ENCODE results near the gene MRPS22. TPM values are rescaled to one million over a fixed set of nuclear protein-coding genes. Genes with fewer than 3 reads are reported as not detected.
"Not testable (repeated sequence)": the region's sequence is repeated elsewhere in the genome, so short reads cannot be mapped to it uniquely, and the experiment has no call there.

The MRPS22 gene
- total RNA-seq, 1 donor from 2014 or later = 38.1 TPM

DNA sequence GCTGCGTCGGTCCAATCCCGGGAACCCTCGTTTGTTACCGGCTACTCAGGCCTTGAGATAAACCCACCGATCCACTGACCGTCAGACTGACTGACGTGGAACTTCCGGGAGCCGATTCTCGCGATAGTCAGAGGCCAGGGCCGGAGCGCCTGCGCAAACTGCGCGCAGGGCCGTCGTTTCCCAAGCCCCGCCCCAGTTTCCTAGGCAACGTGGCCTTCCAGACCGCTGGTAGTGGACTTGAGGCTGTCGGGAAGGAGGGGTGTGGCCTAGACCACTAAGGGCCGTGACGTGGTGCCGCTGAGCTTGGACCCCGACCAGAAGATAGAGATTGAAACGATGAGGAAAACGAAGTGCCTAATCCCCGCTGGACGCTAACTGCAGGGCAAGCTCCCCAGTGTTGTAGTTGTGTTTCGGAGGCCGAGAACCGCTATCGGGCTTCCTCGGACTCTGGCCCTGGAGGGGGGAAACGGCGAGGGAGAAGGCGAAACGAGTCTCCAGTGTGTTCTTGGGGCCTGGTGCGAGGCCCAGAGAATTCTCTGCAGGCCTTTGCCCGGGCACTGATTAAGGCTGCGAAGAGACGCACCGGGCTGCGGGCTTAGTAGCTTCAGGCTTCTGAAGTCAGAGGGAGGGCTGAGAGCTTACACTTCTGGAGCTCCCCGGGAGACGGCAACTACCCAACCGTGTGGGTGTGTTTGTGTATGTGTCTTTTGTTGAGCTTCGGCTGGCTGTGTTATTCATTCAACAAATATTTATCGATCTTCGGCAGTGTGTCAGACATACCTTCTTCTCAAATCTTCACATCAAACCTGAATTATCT, 45.9 kb downstream of the MRPS22 start, which contains the start of gene COPB2:
TSS of gene COPB2 (minus strand) at position 96 of the 817 bp plus-strand sequence. CDS start 97 bp downstream, outside the sequence.
- no peaks in the 10 kb centered on the region for H3K9me3 Mint-ChIP-seq (ENCODE audit: unreplicated experiment)
- peak within 1 kb of the TSS; percentile 96 for H3K27ac Mint-ChIP-seq (ENCODE audit: unreplicated experiment)
- peak within 1 kb of the TSS; percentile 94 for H3K4me3 Mint-ChIP-seq (ENCODE audit: unreplicated experiment)
- TF ChIP-seq, protein P1, sequence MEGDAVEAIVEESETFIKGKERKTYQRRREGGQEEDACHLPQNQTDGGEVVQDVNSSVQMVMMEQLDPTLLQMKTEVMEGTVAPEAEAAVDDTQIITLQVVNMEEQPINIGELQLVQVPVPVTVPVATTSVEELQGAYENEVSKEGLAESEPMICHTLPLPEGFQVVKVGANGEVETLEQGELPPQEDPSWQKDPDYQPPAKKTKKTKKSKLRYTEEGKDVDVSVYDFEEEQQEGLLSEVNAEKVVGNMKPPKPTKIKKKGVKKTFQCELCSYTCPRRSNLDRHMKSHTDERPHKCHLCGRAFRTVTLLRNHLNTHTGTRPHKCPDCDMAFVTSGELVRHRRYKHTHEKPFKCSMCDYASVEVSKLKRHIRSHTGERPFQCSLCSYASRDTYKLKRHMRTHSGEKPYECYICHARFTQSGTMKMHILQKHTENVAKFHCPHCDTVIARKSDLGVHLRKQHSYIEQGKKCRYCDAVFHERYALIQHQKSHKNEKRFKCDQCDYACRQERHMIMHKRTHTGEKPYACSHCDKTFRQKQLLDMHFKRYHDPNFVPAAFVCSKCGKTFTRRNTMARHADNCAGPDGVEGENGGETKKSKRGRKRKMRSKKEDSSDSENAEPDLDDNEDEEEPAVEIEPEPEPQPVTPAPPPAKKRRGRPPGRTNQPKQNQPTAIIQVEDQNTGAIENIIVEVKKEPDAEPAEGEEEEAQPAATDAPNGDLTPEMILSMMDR (IDR thresholded peaks at IDR 0.05; ENCODE audit: unreplicated experiment) = no peak
- H3K36me3 Mint-ChIP-seq (ENCODE audit: low read depth, unreplicated experiment) = peaks cover 3% of the 10 kb centered on the region
- H3K27me3 Mint-ChIP-seq (ENCODE audit: unreplicated experiment) = no peaks in the 10 kb centered on the region
- H3K4me1 Mint-ChIP-seq (ENCODE audit: unreplicated experiment) = peaks cover 36% of the 10 kb centered on the region
- DNase-seq (ENCODE audit: low spot score) = peak; percentile 100

DNA sequence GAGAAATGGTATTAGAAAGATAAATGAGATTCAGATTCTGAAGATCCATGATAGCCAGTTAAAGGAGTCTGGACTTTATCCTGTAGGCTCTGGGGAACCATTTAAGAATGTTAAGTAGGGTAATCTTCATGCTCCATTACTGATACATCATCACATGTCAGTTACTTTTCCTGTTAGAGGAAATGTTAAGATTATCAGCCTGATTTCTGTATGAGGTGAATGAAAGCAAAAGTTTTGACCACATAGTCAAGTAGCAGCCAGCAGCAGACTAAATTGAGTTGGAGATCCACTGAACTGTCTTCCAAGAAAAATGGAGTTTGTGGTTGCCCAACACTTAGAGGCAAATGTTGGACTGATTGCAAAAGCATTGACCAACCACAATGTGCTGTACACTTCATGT, 50.3 kb downstream of the MRPS22 start:
- H3K36me3 Mint-ChIP-seq (ENCODE audit: low read depth, unreplicated experiment) = peaks cover 3% of the 10 kb centered on the region
- H3K27me3 Mint-ChIP-seq (ENCODE audit: unreplicated experiment) = no peaks in the 10 kb centered on the region
- no peak for DNase-seq (ENCODE audit: low spot score)
- peaks cover 14% of the 10 kb centered on the region for H3K4me1 Mint-ChIP-seq (ENCODE audit: unreplicated experiment)
- H3K27ac Mint-ChIP-seq (ENCODE audit: unreplicated experiment) = no peak overlapping the region
- H3K9me3 Mint-ChIP-seq (ENCODE audit: unreplicated experiment) = no peaks in the 10 kb centered on the region
- no peak overlapping the region for H3K4me3 Mint-ChIP-seq (ENCODE audit: unreplicated experiment)
- TF ChIP-seq, protein P1 (IDR thresholded peaks at IDR 0.05; ENCODE audit: unreplicated experiment) = no peak

DNA sequence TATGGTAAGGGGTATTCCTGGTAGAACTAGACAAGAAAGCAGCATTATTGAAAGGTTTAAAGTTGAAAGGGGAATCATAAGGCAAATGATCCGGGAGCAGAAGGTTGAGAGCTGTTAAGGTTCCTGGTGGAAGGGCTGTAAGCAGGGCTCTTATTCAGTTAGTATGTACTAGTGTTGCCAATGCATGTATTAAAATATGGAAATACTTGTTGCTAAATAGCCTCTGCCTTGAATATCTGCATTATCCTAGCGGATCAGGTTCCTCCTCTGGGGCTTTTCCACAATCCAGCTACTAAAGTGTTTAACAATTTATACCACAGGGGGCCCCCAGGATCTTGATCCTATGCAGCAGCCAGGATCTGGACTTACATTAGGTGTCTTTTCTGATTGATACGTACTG, 52.9 kb downstream of the MRPS22 start:
- Mint-ChIP-seq H3K4me1 (ENCODE audit: unreplicated experiment) (no peaks in the 10 kb centered on the region), H3K4me3 (ENCODE audit: unreplicated experiment) (no peak overlapping the region), H3K36me3 (ENCODE audit: low read depth, unreplicated experiment) (no peaks in the 10 kb centered on the region), H3K27ac (ENCODE audit: unreplicated experiment) (no peak overlapping the region), H3K27me3 (ENCODE audit: unreplicated experiment) (no peaks in the 10 kb centered on the region), H3K9me3 (ENCODE audit: unreplicated experiment) (no peaks in the 10 kb centered on the region)
- no peak for DNase-seq (ENCODE audit: low spot score)
- TF ChIP-seq, protein P1 (IDR thresholded peaks at IDR 0.05; ENCODE audit: unreplicated experiment) = no peak

DNA sequence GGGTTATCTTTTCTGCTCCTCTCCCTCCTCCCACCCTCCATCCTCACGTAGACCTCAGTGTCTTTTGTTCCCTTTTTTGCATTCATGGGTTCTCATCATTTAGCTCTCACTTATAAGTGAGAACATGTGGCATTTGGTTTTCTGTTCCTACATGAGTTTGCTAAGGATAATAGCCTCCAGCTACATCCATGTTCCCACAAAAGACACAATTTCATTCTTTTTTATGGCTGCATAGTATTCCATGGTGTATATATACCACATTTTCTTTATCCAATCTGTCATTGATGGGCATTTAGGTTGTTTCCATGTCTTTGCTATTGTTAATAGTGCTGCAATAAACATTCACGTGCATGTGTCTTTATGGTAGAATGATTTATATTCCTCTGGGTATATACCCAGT, 57.3 kb downstream of the MRPS22 start:
- H3K4me3 Mint-ChIP-seq (ENCODE audit: unreplicated experiment); H3K4me1 Mint-ChIP-seq (ENCODE audit: unreplicated experiment); H3K27ac Mint-ChIP-seq (ENCODE audit: unreplicated experiment); H3K9me3 Mint-ChIP-seq (ENCODE audit: unreplicated experiment); H3K27me3 Mint-ChIP-seq (ENCODE audit: unreplicated experiment); DNase-seq (ENCODE audit: low spot score): not testable (repeated sequence)
- peaks cover 15% of the 10 kb centered on the region for H3K36me3 Mint-ChIP-seq (ENCODE audit: low read depth, unreplicated experiment)

Other genes starting within 250 kb of the MRPS22 start
- 140 TPM for gene COPB2, start 45.6 kb downstream of the MRPS22 start, total RNA-seq (ENCODE audit: unreplicated experiment)
- gene RBP2, start 132.5 kb downstream of the MRPS22 start, total RNA-seq (ENCODE audit: unreplicated experiment) = not detected
- 191 TPM for gene RBP1, start 195.7 kb downstream of the MRPS22 start, total RNA-seq (ENCODE audit: unreplicated experiment)